GM12864 (cell line): ENCODE measurements around the gene SLC38A10.

ENCODE experiments used
- DNase-seq: peaks from one replicate; pipeline ENCODE4 v3.0.0-alpha.2; 2011; ENCODE audit warnings: low read depth
- H3K4me3 ChIP-seq: 2 replicates; pipeline ENCODE4 v1.5.1; 2011; ENCODE audit warnings: mild to moderate bottlenecking, low read depth, low read length, control low read depth
- CTCF ChIP-seq: IDR thresholded peaks from 2 replicates; pipeline ENCODE4 v1.5.1; 2011; ENCODE audit warnings: low read depth, mild to moderate bottlenecking, moderate library complexity, low read length, control low read depth, inconsistent platforms; ENCODE audit errors: missing control alignments

The SLC38A10 gene

GRCh38 chr17:81306491-81306890 lies 11.4 kb upstream of the SLC38A10 start:
- TF ChIP-seq CTCF: no peak
- no peak for DNase-seq
- no peak overlapping the region for H3K4me3 ChIP-seq

GRCh38 chr17:81305051-81305630 lies 10.0 kb upstream of the SLC38A10 start:
- no peak for DNase-seq
- no peak overlapping the region for H3K4me3 ChIP-seq
- TF ChIP-seq CTCF: no peak

- H3K4me3 ChIP-seq: no peak overlapping the region
- no peak for DNase-seq
- no peak for TF ChIP-seq CTCF
These were observed 9.3 kb upstream of the SLC38A10 start for GRCh38 chr17:81304196-81305015.

GRCh38 chr17:81303385-81303784 lies 8.3 kb upstream of the SLC38A10 start:
- DNase-seq: no peak
- no peak overlapping the region for H3K4me3 ChIP-seq
- TF ChIP-seq CTCF: no peak

GRCh38 chr17:81302861-81303333 lies 7.8 kb upstream of the SLC38A10 start:
- DNase-seq: no peak
- no peak overlapping the region for H3K4me3 ChIP-seq
- no peak for TF ChIP-seq CTCF

GRCh38 chr17:81302324-81302723 lies 7.2 kb upstream of the SLC38A10 start:
- no peak for TF ChIP-seq CTCF
- no peak overlapping the region for H3K4me3 ChIP-seq
- DNase-seq: no peak
